Activated CD4-positive, alpha-beta T cell treated with anti-CD3 and anti-CD28 coated beads, Interleukin-2, amount 10 ng/mL, durations not matched to agents 7 days and 5 days (primary cell): ENCODE results near the gene MAP3K20. TPM values are rescaled to one million over a fixed set of nuclear protein-coding genes. Genes with fewer than 3 reads are reported as not detected.
"Not testable (repeated sequence)": the region's sequence is repeated elsewhere in the genome, so short reads cannot be mapped to it uniquely, and the experiment has no call there.

ENCODE experiments used
- CTCF ChIA-PET: fragments of 350-600 bp; sonication (Branson Sonifier 250); formaldehyde crosslinking; loops from one replicate; lab custom pipeline; 2021; ENCODE audit warnings: antibody characterized with exemption; lab: Charles Lee
- POLR2A ChIA-PET: fragments of 350-600 bp; sonication (Branson Sonifier 250); formaldehyde crosslinking; loops from one replicate; lab custom pipeline; 2021; ENCODE audit warnings: antibody characterized with exemption; lab: Charles Lee
- DNase-seq: peaks from one replicate; pipeline ENCODE4 v3.0.0-alpha.2; 2020
- H3K27ac Mint-ChIP-seq: one replicate; pipeline ENCODE4 v1.8.0; 2021; ENCODE audit warnings: mild to moderate bottlenecking, moderate library complexity, mixed read lengths
- H3K27me3 Mint-ChIP-seq: one replicate; pipeline ENCODE4 v1.8.0; 2021; ENCODE audit warnings: mixed read lengths
- H3K36me3 Mint-ChIP-seq: one replicate; pipeline ENCODE4 v1.8.0; 2021; ENCODE audit warnings: low read depth, mixed read lengths
- H3K4me1 Mint-ChIP-seq: one replicate; pipeline ENCODE4 v1.8.0; 2021; ENCODE audit warnings: mixed read lengths
- H3K4me3 Mint-ChIP-seq: one replicate; pipeline ENCODE4 v1.8.0; 2021; ENCODE audit warnings: mild to moderate bottlenecking, moderate library complexity, mixed read lengths
- H3K9me3 Mint-ChIP-seq: one replicate; pipeline ENCODE4 v1.8.0; 2021; ENCODE audit warnings: mixed read lengths
- total RNA-seq, 2 experiments: library from RNA; stranded (reverse); gene quantifications; one replicate each; pipeline ENCODE4 v1.2.3, GENCODE V29; 2021

The MAP3K20 gene
- total RNA-seq, 2 experiments from 2014 or later = 14.5 to 15.1 TPM

DNA sequence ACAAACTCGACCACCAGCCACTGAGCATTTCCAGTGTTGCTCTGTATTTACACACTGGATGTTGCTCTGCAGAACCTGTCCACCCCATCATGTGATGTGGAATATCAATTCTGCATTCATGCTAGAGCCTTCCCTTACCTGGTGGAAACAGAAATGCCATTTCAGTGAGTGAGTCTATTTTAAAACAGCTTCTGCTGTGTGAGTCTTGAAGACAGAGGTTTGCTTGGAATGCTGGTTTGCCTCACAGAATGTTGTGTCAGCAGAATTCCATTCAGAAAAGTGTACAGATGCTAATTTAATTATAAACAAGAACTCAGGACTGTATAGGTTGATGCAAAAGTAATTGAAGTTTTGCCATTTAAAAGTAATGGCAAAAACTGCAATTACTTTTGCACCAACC lies 118.3 kb downstream of the MAP3K20 start:
- H3K36me3 Mint-ChIP-seq = no peaks in the 10 kb centered on the region
- H3K4me3 Mint-ChIP-seq = no peak overlapping the region
- no peaks in the 10 kb centered on the region for H3K9me3 Mint-ChIP-seq
- H3K27ac Mint-ChIP-seq = no peak overlapping the region
- POLR2A ChIA-PET = no interaction called here
- DNase-seq = no peak
- H3K27me3 Mint-ChIP-seq = no peaks in the 10 kb centered on the region
- no peaks in the 10 kb centered on the region for H3K4me1 Mint-ChIP-seq
- CTCF ChIA-PET = no interaction called here

DNA sequence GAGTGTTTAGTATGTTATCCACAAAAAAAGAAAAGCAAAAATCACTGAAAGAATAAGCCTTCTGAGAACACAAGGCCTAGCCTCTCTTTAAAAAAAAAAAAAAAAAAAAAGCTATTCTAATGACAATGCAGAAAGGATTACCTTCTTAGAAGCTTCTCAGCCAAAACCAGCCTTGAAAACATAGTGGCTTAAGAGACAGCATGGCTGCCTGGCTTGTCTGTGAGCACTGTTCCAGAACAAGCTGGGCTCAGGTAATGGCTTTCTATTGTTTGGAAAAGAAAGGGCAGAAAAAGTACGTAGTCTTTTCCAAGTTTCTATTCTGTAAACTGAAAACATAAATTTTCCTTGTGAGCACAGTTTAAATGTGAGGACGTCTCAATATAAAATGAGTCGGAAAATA lies 119.5 kb downstream of the MAP3K20 start:
- ChIA-PET POLR2A (no interaction called here), CTCF (no interaction called here)
- no peak for DNase-seq
- Mint-ChIP-seq H3K4me3 (no peak overlapping the region), H3K36me3 (no peaks in the 10 kb centered on the region), H3K4me1 (no peaks in the 10 kb centered on the region), H3K27me3 (no peaks in the 10 kb centered on the region), H3K27ac (no peak overlapping the region), H3K9me3 (no peaks in the 10 kb centered on the region)

GRCh38 chr2:173196080-173196479 lies 120.4 kb downstream of the MAP3K20 start:
- Mint-ChIP-seq H3K4me1 (no peaks in the 10 kb centered on the region), H3K4me3 (no peak overlapping the region), H3K36me3 (no peaks in the 10 kb centered on the region), H3K27me3 (no peaks in the 10 kb centered on the region), H3K9me3 (no peaks in the 10 kb centered on the region), H3K27ac (no peak overlapping the region)
- DNase-seq = no peak
- ChIA-PET CTCF (no interaction called here), POLR2A (no interaction called here)

DNA sequence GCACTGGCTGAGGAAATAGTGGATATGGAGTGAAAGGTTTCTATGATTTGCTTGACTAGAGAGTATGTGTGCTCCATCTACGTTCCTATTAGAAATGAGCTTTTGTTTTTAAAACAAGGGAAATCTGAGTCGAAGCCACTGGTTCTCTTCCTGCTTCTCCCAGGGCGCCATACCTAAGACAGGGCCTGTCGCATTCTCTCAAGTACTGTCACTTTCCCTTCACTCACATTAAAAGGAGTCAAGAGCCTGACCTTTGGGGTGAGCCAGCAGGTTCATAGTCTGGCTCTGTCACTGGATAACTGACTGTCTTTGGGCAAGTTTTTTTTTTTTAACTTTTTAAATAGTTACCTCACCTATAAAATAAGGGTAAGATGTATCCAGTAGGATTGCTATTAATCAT lies 121.0 kb downstream of the MAP3K20 start:
- H3K27ac Mint-ChIP-seq = no peak overlapping the region
- CTCF ChIA-PET = no interaction called here
- POLR2A ChIA-PET = no interaction called here
- H3K4me1 Mint-ChIP-seq = no peaks in the 10 kb centered on the region
- no peaks in the 10 kb centered on the region for H3K27me3 Mint-ChIP-seq
- no peaks in the 10 kb centered on the region for H3K9me3 Mint-ChIP-seq
- no peaks in the 10 kb centered on the region for H3K36me3 Mint-ChIP-seq
- no peak for DNase-seq
- no peak overlapping the region for H3K4me3 Mint-ChIP-seq

DNA sequence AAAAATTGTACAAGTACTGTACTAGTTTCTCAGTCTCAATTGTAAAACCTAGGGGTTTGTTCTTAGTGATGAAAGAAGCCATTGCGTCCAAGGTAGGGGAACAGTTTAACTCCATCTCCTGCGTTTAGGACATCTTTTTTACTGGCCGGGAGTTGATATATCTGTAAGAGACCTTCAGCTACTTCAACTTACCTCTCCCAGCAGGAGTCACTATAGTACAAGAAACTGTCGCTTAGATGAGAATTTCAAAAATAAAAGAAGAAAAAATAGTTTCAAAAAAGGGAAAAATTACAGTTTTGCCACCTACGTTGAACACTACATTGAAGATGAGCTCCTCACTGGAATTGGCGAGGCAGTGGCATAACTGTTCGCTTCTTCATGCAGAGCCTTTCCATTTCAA lies 122.7 kb downstream of the MAP3K20 start:
- ChIA-PET POLR2A (no interaction called here), CTCF (interaction anchor here (0.6 to 1.2 kb wide), 3 partner anchors 10 to 916 kb away, joined by 3 to 4 read pairs (median 4); no protein-coding TSS in a partner anchor)
- H3K27ac Mint-ChIP-seq = no peak overlapping the region
- H3K27me3 Mint-ChIP-seq = no peaks in the 10 kb centered on the region
- no peak overlapping the region for H3K4me3 Mint-ChIP-seq
- H3K4me1 Mint-ChIP-seq = no peaks in the 10 kb centered on the region
- DNase-seq = no peak
- H3K9me3 Mint-ChIP-seq = no peaks in the 10 kb centered on the region
- no peaks in the 10 kb centered on the region for H3K36me3 Mint-ChIP-seq

DNA sequence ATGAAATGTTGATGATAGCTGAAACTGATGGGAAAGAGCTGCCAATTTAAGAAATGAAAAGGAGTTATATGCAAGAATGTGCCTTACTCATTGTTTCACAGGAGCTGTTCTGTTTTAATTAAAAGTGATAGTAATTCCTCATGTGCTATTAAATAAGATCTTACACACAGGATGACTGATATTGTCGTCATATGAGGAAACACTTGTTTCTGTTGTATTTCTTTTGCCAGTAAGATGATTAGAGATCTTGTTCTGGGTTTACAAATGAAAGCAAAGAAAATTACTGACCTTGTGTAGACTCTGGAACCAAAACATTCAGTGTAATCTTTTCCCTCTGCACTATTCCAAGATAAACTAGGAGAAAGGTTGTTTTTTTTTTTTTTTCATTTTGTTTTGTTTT lies 123.6 kb downstream of the MAP3K20 start:
- no peak for DNase-seq
- Mint-ChIP-seq H3K9me3 (no peaks in the 10 kb centered on the region), H3K36me3 (no peaks in the 10 kb centered on the region), H3K27me3 (no peaks in the 10 kb centered on the region), H3K4me1 (no peaks in the 10 kb centered on the region), H3K27ac (no peak overlapping the region), H3K4me3 (no peak overlapping the region)
- POLR2A ChIA-PET = no interaction called here
- CTCF ChIA-PET = interaction anchor here (0.6 to 1.2 kb wide), 3 partner anchors 9 to 309 kb away, joined by 3 to 4 read pairs (median 3); no protein-coding TSS in a partner anchor

DNA sequence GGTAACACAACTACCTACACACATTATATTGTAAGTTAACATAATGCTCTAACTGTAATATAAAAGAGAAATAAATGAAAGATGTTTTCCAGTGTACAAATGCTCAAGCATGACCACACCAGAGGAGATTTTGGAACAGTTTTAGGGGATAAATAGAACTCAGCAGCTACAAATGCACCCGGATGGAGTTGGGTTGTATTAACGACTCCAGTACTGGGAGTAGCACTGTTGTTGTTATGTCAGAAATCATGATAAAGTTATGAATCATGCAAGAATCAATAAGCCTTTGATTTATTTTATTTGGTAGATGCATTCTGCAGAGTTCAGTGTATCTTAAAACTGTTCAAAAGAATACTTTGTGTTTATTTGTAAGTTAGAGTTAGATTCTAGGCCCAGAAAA lies 126.9 kb downstream of the MAP3K20 start:
- ChIA-PET CTCF (no interaction called here), POLR2A (no interaction called here)
- H3K4me3 Mint-ChIP-seq = no peak overlapping the region
- no peaks in the 10 kb centered on the region for H3K9me3 Mint-ChIP-seq
- no peak for DNase-seq
- H3K4me1 Mint-ChIP-seq = no peaks in the 10 kb centered on the region
- H3K36me3 Mint-ChIP-seq = no peaks in the 10 kb centered on the region
- H3K27me3 Mint-ChIP-seq = no peaks in the 10 kb centered on the region
- H3K27ac Mint-ChIP-seq = no peak overlapping the region

DNA sequence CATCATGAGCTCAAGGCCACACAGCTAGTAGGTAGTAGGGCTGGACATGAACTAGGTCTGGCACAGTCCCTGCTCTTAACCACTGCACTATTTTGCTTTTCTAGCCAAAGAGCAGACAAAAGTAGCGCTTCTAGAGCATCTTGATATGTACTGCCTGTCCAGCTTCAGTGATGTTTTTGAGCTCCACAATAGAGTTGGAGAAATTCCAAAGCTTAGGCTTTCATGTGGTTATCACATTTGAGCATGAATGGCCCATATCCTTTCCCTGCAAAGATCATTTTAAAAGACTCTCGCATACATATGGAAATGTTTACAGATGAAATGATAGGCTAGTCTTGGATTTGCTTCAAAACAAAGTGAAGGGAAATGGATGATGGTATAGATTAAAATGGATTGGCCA lies 128.7 kb downstream of the MAP3K20 start:
- CTCF ChIA-PET = interaction anchor here (0.6 kb wide), 3 partner anchors 138 to 1936 kb away, joined by 3 read pairs; no protein-coding TSS in a partner anchor
- no peaks in the 10 kb centered on the region for H3K4me1 Mint-ChIP-seq
- DNase-seq = no peak
- H3K27ac Mint-ChIP-seq = no peak overlapping the region
- no peaks in the 10 kb centered on the region for H3K27me3 Mint-ChIP-seq
- H3K9me3 Mint-ChIP-seq = no peaks in the 10 kb centered on the region
- POLR2A ChIA-PET = no interaction called here
- no peak overlapping the region for H3K4me3 Mint-ChIP-seq
- no peaks in the 10 kb centered on the region for H3K36me3 Mint-ChIP-seq

DNA sequence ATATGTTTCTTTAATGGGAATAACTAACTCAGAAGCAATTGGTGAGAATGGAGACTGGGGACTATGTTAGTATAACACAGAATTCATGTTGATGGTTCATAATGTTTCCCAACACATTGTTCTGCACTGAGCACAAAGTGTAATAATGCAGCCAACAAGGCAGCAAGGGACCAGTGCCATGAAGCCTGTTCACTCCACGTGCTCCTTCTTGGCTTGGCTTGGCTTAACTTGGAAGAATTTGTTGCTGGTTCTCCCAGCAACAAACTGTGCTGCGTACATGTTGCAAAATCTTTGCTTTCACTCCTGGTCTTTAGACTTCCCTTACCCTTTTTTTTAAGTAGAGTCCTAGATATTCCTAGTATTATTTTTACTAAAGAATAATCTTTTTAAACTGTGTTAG lies 129.7 kb downstream of the MAP3K20 start:
- Mint-ChIP-seq H3K4me3 (no peak overlapping the region), H3K36me3 (peaks cover 1% of the 10 kb centered on the region), H3K4me1 (no peaks in the 10 kb centered on the region), H3K9me3 (no peaks in the 10 kb centered on the region), H3K27ac (no peak overlapping the region), H3K27me3 (no peaks in the 10 kb centered on the region)
- ChIA-PET POLR2A (no interaction called here), CTCF (no interaction called here)
- no peak for DNase-seq

DNA sequence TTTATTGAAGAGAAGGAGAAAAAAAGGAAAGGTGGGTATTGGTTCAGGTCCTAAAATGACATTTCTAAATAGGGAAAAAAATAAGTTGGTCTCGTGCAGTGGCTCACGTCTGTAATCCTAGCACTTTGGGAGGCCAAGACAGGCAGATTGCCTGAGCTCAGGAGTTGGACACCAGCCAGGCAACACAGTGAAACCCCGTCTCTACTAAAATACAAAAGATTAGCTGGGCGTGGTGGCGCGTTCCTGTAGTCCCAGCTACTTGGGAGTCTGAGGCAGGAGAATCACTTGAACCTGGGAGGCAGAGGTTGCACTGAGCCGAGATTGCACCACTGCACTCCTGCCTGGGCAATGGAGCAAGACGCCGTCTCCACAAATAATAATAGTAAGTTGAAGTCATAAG lies 131.5 kb downstream of the MAP3K20 start:
- H3K4me3 Mint-ChIP-seq, H3K27ac Mint-ChIP-seq, H3K9me3 Mint-ChIP-seq, DNase-seq, CTCF ChIA-PET, H3K4me1 Mint-ChIP-seq, H3K36me3 Mint-ChIP-seq, H3K27me3 Mint-ChIP-seq, POLR2A ChIA-PET: not testable (repeated sequence)

GRCh38 chr2:173210270-173211196 lies 134.9 kb downstream of the MAP3K20 start:
- ChIA-PET CTCF (interaction anchor here (0.6 to 2.5 kb wide), 10 partner anchors 18 to 187 kb away, joined by 3 to 23 read pairs (median 4); no protein-coding TSS in a partner anchor), POLR2A (no interaction called here)
- Mint-ChIP-seq H3K27me3 (no peaks in the 10 kb centered on the region), H3K4me1 (no peaks in the 10 kb centered on the region), H3K36me3 (peaks cover 1% of the 10 kb centered on the region), H3K27ac (no peak overlapping the region), H3K4me3 (no peak overlapping the region), H3K9me3 (no peaks in the 10 kb centered on the region)
- DNase-seq = peak; percentile 63

GRCh38 chr2:173213181-173213580 lies 137.5 kb downstream of the MAP3K20 start:
- POLR2A ChIA-PET = no interaction called here
- no peak for DNase-seq
- Mint-ChIP-seq H3K27ac (no peak overlapping the region), H3K36me3 (peaks cover 1% of the 10 kb centered on the region), H3K4me3 (no peak overlapping the region), H3K9me3 (no peaks in the 10 kb centered on the region), H3K27me3 (no peaks in the 10 kb centered on the region), H3K4me1 (peaks cover under 1% of the 10 kb centered on the region)
- CTCF ChIA-PET = no interaction called here

- H3K4me3 Mint-ChIP-seq = no peak overlapping the region
- H3K4me1 Mint-ChIP-seq = peaks cover 10% of the 10 kb centered on the region
- ChIA-PET CTCF (no interaction called here), POLR2A (no interaction called here)
- H3K9me3 Mint-ChIP-seq = no peaks in the 10 kb centered on the region
- H3K27ac Mint-ChIP-seq = no peak overlapping the region
- H3K27me3 Mint-ChIP-seq = no peaks in the 10 kb centered on the region
- H3K36me3 Mint-ChIP-seq = peaks cover 1% of the 10 kb centered on the region
- DNase-seq = no peak
These were observed 138.6 kb downstream of the MAP3K20 start for GRCh38 chr2:173214213-173214612.
